IMR-90 (cell line): ENCODE data around the gene CTAGE9. TPM values are rescaled to one million over a fixed set of nuclear protein-coding genes. Genes with fewer than 3 reads are reported as not detected.

Experiments
- ATAC-seq: fragments of 200-7000 bp; cut with Tn5 transposase; 2 replicates; pipeline ENCODE4 v1.9.1; 2020; ENCODE audit warnings: low read depth, mild to moderate bottlenecking, moderate library complexity
- BruUV-seq: library from RNA; stranded (reverse); fragments of 400-500 nt; replicated peaks from 2 replicates; lab custom pipeline; 2021; lab: Mats Ljungman, UMichigan
- CTCF ChIA-PET: fragments of 300-600 bp; formaldehyde crosslinking; extraction: SDS; loops from one replicate; lab custom pipeline; 2021; ENCODE audit warnings: antibody characterized with exemption; lab: Yijun Ruan, JAX
- POLR2A ChIA-PET: fragments of 300-600 bp; sonication (Branson Sonifier 250); formaldehyde crosslinking; loops from one replicate; lab custom pipeline; 2022; ENCODE audit warnings: antibody characterized with exemption; ENCODE audit not compliant: unreplicated experiment; lab: Charles Lee
- DNase-seq: peaks from one replicate; pipeline ENCODE4 v3.0.0; 2013
- H2AFZ ChIP-seq: replicated peaks from 2 replicates; pipeline ENCODE3; 2013; ENCODE audit warnings: low read length, mild to moderate bottlenecking; ENCODE audit not compliant: poor library complexity
- H2AK5ac ChIP-seq: 2 replicates; pipeline ENCODE4 v1.6.1; 2013; ENCODE audit warnings: low read depth, low read length, inconsistent platforms
- H2AK9ac ChIP-seq: replicated peaks from 2 replicates; pipeline ENCODE3; 2013; ENCODE audit warnings: mild to moderate bottlenecking, low read depth, low read length, moderate library complexity; ENCODE audit not compliant: poor library complexity
- H2BK120ac ChIP-seq: 2 replicates; pipeline ENCODE4 v1.6.1; 2013; ENCODE audit warnings: low read depth, low read length, inconsistent platforms
- H2BK15ac ChIP-seq: 3 replicates; pipeline ENCODE4 v1.6.1; 2013; ENCODE audit warnings: low read depth, low read length, inconsistent platforms
- H2BK20ac ChIP-seq: 2 replicates; pipeline ENCODE4 v1.6.1; 2013; ENCODE audit warnings: low read depth, mild to moderate bottlenecking, inconsistent platforms, low read length, moderate library complexity
- H2BK5ac ChIP-seq: 2 replicates; pipeline ENCODE4 v1.6.1; 2013; ENCODE audit warnings: mild to moderate bottlenecking, low read depth, low read length, inconsistent platforms; ENCODE audit not compliant: poor library complexity, severe bottlenecking
- H3K14ac ChIP-seq: replicated peaks from 2 replicates; pipeline ENCODE4 v1.6.1; 2013; ENCODE audit warnings: low read depth, low read length, inconsistent platforms
- H3K18ac ChIP-seq: 2 replicates; pipeline ENCODE4 v1.6.1; 2013; ENCODE audit warnings: low read depth, low read length, control low read depth
- H3K23ac ChIP-seq: 2 replicates; pipeline ENCODE4 v1.6.1; 2013; ENCODE audit warnings: low read depth, low read length, inconsistent platforms
- H3K27ac ChIP-seq: 2 replicates; pipeline ENCODE4 v1.5.1; 2013; ENCODE audit warnings: mild to moderate bottlenecking, control low read depth, low read length; ENCODE audit not compliant: insufficient read depth
- H3K27me3 ChIP-seq: 2 replicates; pipeline ENCODE4 v1.6.1; 2013; ENCODE audit warnings: low read length; ENCODE audit not compliant: control insufficient read depth, insufficient read depth
- H3K36me3 ChIP-seq: 2 replicates; pipeline ENCODE4 v1.6.1; 2013; ENCODE audit warnings: low read length, mixed read lengths; ENCODE audit not compliant: control insufficient read depth, insufficient read depth
- H3K4ac ChIP-seq: 2 replicates; pipeline ENCODE4 v1.6.1; 2013; ENCODE audit warnings: low read depth, low read length, inconsistent platforms
- H3K4me1 ChIP-seq: 2 replicates; pipeline ENCODE4 v1.6.1; 2013; ENCODE audit warnings: low read length, mixed read lengths; ENCODE audit not compliant: control insufficient read depth, insufficient read depth
- H3K4me2 ChIP-seq: 2 replicates; pipeline ENCODE4 v1.6.1; 2013; ENCODE audit warnings: low read depth, mild to moderate bottlenecking, control low read depth, low read length, moderate library complexity
- H3K4me3 ChIP-seq: 2 replicates; pipeline ENCODE4 v1.5.1; 2013; ENCODE audit warnings: low read depth, mild to moderate bottlenecking, control low read depth, low read length, moderate library complexity; ENCODE audit not compliant: insufficient read depth
- H3K56ac ChIP-seq: 2 replicates; pipeline ENCODE4 v1.6.1; 2013; ENCODE audit warnings: low read length, inconsistent platforms; ENCODE audit not compliant: insufficient read depth; ENCODE audit errors: extremely low read depth
- H3K79me1 ChIP-seq, 2 experiments: 2 replicates each; pipeline ENCODE4 v1.6.1; 2013; ENCODE audit warnings: low read length in 2 of 2, inconsistent platforms in 1 of 2, low read depth in 1 of 2
- H3K9ac ChIP-seq: 2 replicates; pipeline ENCODE4 v1.6.1; 2013; ENCODE audit warnings: low read depth, low read length, control low read depth
- H3K9me1 ChIP-seq: 2 replicates; pipeline ENCODE4 v1.6.1; 2013; ENCODE audit warnings: low read length, inconsistent platforms; ENCODE audit not compliant: insufficient read depth
- H3K9me3 ChIP-seq: 2 replicates; pipeline ENCODE4 v1.6.1; 2013; ENCODE audit warnings: low read length; ENCODE audit not compliant: control insufficient read depth, insufficient read depth
- H4K20me1 ChIP-seq: 2 replicates; pipeline ENCODE4 v1.6.1; 2013; ENCODE audit warnings: low read length, inconsistent platforms; ENCODE audit not compliant: insufficient read depth
- H4K5ac ChIP-seq: 2 replicates; pipeline ENCODE4 v1.6.1; 2013; ENCODE audit warnings: mild to moderate bottlenecking, low read depth, low read length, control low read depth
- H4K8ac ChIP-seq, 2 experiments: 2 replicates each; pipeline ENCODE4 v1.6.1; 2013; ENCODE audit warnings: low read depth in 2 of 2, low read length in 2 of 2, control low read depth in 1 of 2, inconsistent platforms in 1 of 2
- H4K91ac ChIP-seq: 2 replicates; pipeline ENCODE4 v1.6.1; 2013; ENCODE audit warnings: low read depth, low read length, inconsistent platforms; ENCODE audit not compliant: insufficient read depth
- CEBPB ChIP-seq: IDR thresholded peaks from 2 replicates; pipeline ENCODE4 v1.6.1; 2012; ENCODE audit warnings: low read depth, low read length, improper control_type of control experiment
- RCOR1 ChIP-seq: IDR thresholded peaks from 2 replicates; pipeline ENCODE4 v1.6.1; 2012; ENCODE audit warnings: mild to moderate bottlenecking, low read length, improper control_type of control experiment; ENCODE audit not compliant: insufficient replicate concordance
- WGBS, 2 experiments: methylation state at CpG; one replicate each; pipeline versions ENCODE4 v1.1.5 to v1.1.7; 2013; ENCODE audit warnings: missing lambda C conversion rate in 2 of 2; ENCODE audit not compliant: insufficient read length in 1 of 2; ENCODE audit errors: extremely low coverage in 2 of 2; 5-methylcytosine and 5-hydroxymethylcytosine counted together
- dilution Hi-C: fragments of 300-500 bp; cut with HindIII; formaldehyde crosslinking; loops from one replicate; pipeline ENCODE4 v1.14.3; 2018; ENCODE audit warnings: low sequenced_read_pairs; ENCODE audit not compliant: unreplicated experiment
- in situ Hi-C: fragments of 300-500 bp; cut with MboI; formaldehyde crosslinking; loops from 3 replicates; pipeline ENCODE4 v1.14.3; 2019; ENCODE audit warnings: low sequenced_read_pairs, inconsistent platforms, mixed read lengths
- intact Hi-C: fragments of 100-400 bp; cut with micrococcal nuclease; formaldehyde crosslinking; loops from 2 replicates; pipeline ENCODE4 v1.10.0; 2022
- polyA plus RNA-seq, 3 experiments: library from polyadenylated mRNA; depleted of rRNA; stranded (reverse); fragments of >200 nt; gene quantifications; 2 replicates each; pipeline ENCODE4 v1.2.3, GENCODE V29; 2012; ENCODE audit warnings: low replicate concordance in 1 of 3
- total RNA-seq: library from RNA; depleted of rRNA; stranded (reverse); fragments of >200 nt; gene quantifications from 2 replicates; pipeline ENCODE4 v1.2.3, GENCODE V29; 2012

The CTAGE9 gene
- total and polyA plus RNA-seq, 2 of the 4 experiments (the other 2 are of a cell fraction): not detected

DNA sequence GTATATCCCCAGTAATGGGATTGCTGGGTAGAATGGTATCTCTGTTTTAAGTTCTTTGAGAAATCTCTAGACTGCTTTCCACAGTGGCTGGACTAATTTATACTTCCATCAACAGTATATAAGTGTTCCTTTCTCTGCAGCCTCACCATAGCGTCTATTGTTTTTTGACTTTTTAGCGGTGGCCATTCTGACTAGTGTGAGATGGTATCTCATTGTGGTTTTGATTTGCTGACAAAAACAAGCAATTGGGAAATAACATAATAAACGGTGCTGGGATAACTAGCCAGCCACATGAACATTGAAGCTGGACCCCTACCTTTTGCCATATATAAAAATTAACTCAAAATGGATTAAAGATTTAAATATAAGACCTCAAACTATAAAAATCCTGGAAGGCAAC is 23.8 kb downstream of the CTAGE9 start:
- in situ Hi-C loops (loop anchor here (25.0 kb wide), 1 partner anchor 800 kb away; no protein-coding TSS in a partner anchor), dilution Hi-C loops (no loop called here), intact Hi-C loops (no loop called here)
- CTCF ChIA-PET: interaction anchor here (0.6 kb wide), 1 partner anchor 37 kb away, joined by 3 read pairs; no protein-coding TSS in a partner anchor
- POLR2A ChIA-PET: no interaction called here
- Histone ChIP-seq H3K23ac (no peak overlapping the region), H3K4me3 (no peak overlapping the region), H3K18ac (no peak overlapping the region), H4K91ac (no peak overlapping the region), H4K20me1 (no peaks in the 10 kb centered on the region), H3K36me3 (no peaks in the 10 kb centered on the region), H3K27me3 (no peaks in the 10 kb centered on the region; the same call in 1 of the 2 replicates), H4K8ac (no peak overlapping the region), H2AK9ac (no peak overlapping the region), H3K4me1 (no peaks in the 10 kb centered on the region), H4K5ac (no peak overlapping the region), H3K9me3 (no peaks in the 10 kb centered on the region), H2BK20ac (no peak overlapping the region), H2AFZ (no peak overlapping the region), H2AK5ac (no peak overlapping the region), H2BK5ac (no peak overlapping the region), H3K9ac (no peak overlapping the region), H3K9me1 (no peaks in the 10 kb centered on the region), H3K4ac (no peak overlapping the region), H3K56ac (no peak overlapping the region), H3K14ac (no peak overlapping the region), H3K4me2 (no peak overlapping the region), H2BK120ac (no peak overlapping the region), H2BK15ac (no peak overlapping the region), H3K27ac (no peak overlapping the region), H3K79me1 (no peaks in the 10 kb centered on the region)
- no peak for ATAC-seq
- peak; percentile 42 for DNase-seq
- BruUV-seq: no TSS peak
- TF ChIP-seq CEBPB: peak; percentile 30; the same call in 1 of the 2 replicates
- TF ChIP-seq RCOR1: no peak
- no CpG with 5 or more reads among the region's 3 CpGs for WGBS, 2 experiments
